Astrocyte (in vitro differentiated cells and primary cell): ENCODE measurements around the gene OSBPL6.

Source experiments
- CTCF ChIP-seq: IDR thresholded peaks from 2 replicates; pipeline ENCODE4 v1.5.1; 2011; ENCODE audit warnings: low read depth, mild to moderate bottlenecking, inconsistent platforms, low read length, moderate library complexity; ENCODE audit not compliant: insufficient read depth
- EZH2 ChIP-seq: IDR thresholded peaks from 2 replicates; pipeline ENCODE4 v1.6.1; 2012; ENCODE audit warnings: mild to moderate bottlenecking, low read length, inconsistent platforms; ENCODE audit not compliant: insufficient read depth

GRCh38 chr2:178374865-178375264, 180.6 kb downstream of the OSBPL6 start:
- TF ChIP-seq CTCF (no peak), EZH2 (no peak)
